Skin epidermis (tissue), 12 donors: ENCODE results near the gene LDLRAD4.

Experiments used
- H3K27ac ChIP-seq, 21 experiments: fragments of 200-600 bp; sonication (generic) in 11 of 21; one replicate each; pipeline ENCODE4 v1.5.0; 2020; ENCODE audit warnings: mild to moderate bottlenecking in 3 of 21, inconsistent platforms in 2 of 21, moderate library complexity in 2 of 21
- H3K4me3 ChIP-seq, 7 experiments: fragments of 200-600 bp; sonication (generic) in 2 of 7; one replicate each; pipeline ENCODE4 v1.5.0; 2020; ENCODE audit warnings: inconsistent platforms in 2 of 7, mild to moderate bottlenecking in 2 of 7, moderate library complexity in 1 of 7

LDLRAD4 gene

DNA sequence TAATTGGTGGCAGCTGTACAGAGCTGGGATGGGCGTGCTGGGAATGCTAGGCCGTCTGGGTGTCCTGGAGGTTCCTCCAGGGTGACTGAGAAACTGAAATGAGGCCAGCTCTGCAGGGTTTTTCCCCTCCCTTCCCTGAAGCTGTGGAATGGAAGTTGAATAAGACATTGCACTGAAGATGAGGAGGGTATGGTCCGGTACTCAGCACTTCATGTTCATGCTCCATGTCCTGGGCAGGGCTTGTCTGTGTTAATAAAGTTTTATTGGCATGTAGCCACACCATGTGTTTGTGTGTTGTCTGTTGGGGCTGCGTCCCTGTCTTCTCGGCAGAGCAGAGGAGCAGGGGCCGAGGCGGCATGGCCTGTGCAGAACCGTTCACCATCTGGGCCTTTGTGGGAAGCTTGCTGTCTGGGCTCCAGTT, 154.0 kb downstream of the LDLRAD4 start:
- H3K4me3 ChIP-seq: no peak overlapping the region
- H3K27ac ChIP-seq: peak overlapping the region in 4 of 21 experiments; percentile 1 to 46 (median 20)

DNA sequence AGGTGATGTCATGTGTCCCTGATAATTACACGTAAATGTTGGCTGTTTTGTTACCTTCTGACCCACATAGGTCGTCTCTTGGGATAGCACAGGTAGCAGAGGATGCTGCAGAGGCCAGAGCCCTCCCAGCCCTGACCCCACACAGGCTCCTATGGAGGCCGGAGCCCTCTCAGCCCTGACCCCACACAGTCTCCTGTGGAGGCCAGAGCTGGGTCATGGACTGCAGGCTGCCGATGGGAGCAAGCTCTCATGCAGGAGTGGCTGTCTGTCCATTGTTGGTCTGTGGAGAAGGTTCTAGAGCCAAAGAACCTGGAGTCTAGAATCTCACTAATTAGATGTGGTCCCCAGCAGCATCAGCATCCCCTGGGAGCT, 155.5 kb downstream of the LDLRAD4 start:
- H3K27ac ChIP-seq: peak overlapping the region in 10 of 21 experiments; percentile 2 to 87 (median 76)
- no peak overlapping the region for H3K4me3 ChIP-seq

DNA sequence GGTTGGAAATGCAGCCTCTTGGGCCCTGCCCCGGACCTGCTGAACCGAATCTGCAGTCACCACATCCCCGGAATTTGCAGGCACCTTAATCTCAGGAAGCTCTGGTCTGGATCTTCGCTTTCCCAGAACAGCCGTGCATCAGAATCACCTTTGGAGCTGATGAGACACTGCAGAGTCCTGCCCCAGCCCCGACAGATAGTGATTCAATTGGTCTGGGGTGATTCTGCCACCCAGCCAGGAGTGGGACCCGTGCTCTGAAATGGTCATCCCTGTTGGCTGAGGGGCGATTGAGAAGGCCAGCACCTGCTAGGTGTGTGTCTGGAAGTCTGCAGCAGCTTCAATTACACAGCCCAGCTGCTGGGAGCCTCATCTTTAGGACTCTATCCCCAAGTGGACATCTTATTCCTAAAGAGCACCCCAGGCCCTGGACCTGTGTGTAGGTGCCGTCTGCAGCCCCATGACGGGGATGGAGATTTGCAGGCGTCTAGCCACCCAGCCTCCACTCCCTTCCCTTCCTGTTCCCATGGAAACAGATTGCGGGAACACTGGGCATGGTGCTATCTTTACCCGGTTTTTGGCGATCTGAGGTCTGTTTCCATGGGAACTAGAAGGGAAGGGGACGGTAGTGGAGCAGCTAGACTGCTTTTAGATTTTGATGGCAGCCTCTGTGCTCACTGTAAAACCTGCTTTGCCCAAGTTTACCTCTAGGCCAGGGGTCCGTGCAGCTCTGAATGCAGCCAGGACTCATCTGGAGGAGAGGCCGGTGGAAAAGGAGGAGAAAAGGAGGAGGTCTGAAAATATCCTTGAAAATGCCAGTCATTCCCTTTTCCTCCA, 156.1 kb downstream of the LDLRAD4 start:
- peak overlapping the region in 19 of 21 experiments; percentile 1 to 89 (median 69) for H3K27ac ChIP-seq
- H3K4me3 ChIP-seq: no peak overlapping the region

DNA sequence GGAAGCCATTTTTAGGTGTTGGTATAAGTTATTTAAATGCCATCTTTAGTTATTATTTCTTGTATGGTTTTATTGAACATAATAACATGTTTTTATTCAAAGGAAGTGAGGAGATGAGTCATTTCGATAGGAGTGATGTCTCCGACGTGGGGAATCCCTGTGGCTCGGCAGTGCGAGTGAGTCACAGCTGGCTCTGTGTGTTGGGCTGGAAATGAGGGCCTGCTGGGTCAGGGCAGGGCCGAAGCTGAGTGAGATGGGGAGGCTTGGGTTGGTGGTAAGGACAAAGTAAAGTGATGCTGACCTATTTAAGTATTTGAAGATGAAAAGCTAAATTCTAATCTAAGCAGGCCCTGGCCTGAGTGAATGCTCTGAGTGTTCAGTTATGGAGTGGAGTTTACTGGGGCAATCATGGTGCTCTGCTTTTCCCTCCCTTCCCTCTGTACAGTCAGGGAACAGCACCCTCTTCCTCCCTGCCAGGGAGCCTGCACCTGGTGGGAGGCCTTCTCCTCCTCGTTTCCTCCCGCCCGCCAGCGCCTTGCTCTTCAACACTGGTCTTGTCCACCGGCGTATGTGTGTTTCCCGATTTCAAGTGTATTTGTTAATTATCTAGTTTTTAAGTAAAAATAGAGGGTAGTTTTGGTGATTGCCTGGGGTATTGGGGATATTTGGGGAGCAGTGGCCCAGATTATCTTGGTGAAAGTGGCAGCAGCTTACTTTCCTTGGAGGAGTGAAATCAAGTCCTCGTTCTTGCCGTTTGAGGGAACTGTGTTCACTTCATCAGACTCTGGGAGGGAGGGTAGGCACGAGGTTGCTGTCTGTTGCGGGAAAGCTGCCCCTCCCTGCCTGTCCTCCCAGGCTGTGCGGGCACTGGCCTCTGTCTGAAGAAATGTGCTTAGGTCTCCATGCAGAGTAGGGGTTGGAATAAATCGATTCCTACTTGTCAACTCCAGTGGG, 157.0 kb downstream of the LDLRAD4 start:
- no peak overlapping the region for H3K4me3 ChIP-seq
- H3K27ac ChIP-seq: peak overlapping the region in 20 of 21 experiments; percentile 11 to 89 (median 74)

DNA sequence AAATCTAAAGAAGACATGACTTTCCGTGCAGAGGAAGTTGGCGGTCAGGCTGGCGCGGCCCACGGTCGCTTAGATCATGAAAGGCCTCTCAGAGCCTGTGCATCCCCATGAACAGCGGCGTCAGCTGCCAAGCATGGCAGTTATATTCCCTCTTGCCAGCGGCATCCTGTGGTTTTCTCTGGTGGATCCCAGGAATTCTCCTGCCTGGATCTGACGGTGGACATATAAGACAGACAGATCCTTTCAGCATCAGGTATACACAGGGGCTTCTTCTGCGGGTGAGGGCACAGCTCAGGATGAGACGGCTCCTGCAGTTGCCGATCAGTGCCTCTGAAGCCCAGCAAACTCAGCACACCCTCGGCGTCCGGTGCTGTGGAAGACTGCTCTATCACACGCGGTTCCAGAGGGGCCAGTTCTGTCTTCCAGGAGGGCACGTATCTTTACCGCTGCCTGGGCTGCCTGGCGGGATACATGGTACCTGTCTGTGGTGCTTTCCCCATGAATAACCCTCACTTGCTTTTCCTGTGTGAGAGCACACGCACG, 157.8 kb downstream of the LDLRAD4 start:
- H3K4me3 ChIP-seq: no peak overlapping the region
- H3K27ac ChIP-seq: peak overlapping the region in 19 of 21 experiments; percentile 14 to 89 (median 75)

DNA sequence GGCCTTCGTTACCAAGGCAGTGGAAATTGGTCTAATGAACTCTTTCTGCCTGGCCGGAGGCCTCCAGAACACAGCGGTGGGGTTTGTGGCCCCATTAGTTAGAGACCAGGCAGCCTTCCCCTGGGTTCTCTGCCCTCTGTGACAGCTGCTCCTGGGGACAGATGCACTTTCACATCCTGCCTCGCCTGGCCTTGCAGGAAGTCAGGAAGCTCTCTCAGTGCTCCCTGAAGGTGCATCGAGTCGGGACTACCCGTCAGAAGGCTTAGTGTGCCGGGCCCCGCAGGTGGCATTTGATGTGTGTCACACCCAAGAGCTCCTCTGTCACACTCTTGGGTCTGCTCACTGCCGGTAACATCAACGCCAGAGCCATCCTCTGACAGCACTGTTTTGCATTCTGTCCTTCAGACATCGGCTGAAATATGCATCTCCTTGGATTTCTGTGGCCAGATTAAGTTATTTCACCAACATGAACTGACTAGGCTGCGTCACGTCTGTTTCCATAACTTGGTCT, 158.3 kb downstream of the LDLRAD4 start:
- H3K4me3 ChIP-seq: no peak overlapping the region
- H3K27ac ChIP-seq: peak overlapping the region in 19 of 21 experiments; percentile 13 to 89 (median 74)

DNA sequence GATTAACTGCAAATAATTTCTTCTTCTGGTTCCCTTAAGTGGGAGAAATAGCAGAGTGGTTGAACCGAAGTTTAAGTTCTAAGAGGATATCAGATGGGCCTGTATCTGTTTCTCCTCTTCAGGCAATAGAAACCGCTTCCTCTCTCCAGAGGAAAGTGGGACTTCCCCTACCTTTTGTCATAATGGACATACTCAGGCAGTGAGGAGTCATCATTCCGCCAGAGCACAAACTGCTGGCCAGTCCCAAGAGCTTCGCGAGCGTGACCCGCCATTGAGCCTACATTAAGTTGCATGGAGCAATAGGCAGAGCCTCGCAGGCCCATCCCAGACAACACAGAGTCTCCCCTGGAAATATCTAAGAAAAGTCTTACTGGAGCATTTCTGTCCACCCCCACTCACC, 158.9 kb downstream of the LDLRAD4 start:
- Histone ChIP-seq H3K4me3 (no peak overlapping the region), H3K27ac (peak overlapping the region in 14 of 21 experiments; percentile 14 to 89 (median 74))

DNA sequence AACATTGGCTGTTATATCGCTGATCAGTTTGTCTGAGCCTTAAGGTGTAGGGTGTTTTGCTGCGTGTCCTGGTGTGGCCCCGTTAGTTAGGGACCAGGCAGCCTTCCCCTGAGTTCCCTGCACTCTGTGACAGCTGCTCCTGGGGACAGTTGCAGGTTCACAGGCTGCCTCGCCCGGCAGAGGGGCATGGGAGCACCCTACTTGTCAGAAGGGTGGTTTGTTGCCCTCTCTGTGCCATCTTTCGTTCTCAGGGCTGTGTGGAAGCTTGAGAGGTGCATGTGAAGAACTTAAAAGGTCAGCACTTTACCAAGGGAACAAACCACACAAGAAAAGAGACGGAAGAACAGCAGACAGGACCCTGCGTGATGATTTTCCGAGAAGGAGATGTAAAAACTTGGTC, 159.6 kb downstream of the LDLRAD4 start:
- peak overlapping the region in 8 of 21 experiments; percentile 4 to 87 (median 80) for H3K27ac ChIP-seq

DNA sequence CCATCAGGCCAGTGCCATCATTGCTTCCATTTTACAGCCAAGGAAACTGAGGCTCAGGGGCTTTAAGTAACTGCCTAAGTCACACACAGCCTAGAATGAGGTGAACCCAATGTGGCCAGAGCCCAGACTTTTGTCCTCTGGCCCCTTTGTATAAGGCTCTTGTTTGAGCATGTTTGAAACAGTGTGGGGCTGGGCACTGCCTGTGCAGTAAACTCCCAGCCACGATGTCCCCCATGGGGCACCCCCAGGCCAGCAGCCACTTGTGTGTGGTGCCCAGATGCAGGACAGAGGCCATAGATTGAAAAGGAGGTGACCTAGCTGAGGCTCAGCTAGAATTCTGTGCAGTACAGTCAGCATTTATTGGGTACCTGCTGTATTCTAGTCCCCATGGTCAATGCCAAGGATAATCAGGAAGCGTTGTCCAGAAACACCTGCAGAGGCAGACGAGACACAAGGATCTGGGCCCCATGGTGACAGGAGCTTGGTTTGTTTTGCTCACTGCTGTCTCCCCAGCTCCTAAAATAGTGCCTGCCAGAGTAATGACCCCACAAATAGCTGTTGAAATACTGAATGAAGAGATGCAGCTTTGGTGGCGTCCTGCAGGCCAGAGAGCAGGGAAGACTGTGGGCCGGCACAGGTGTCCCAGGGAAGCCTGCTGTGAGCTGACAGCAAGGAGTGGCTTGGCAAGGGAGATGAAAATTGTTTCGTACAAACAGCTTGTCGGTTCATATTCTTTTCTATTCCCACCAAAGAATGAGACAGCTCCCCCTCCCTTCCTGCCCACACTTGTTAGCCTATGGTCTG, 160.7 kb downstream of the LDLRAD4 start:
- Histone ChIP-seq H3K27ac (peak overlapping the region in 9 of 21 experiments; percentile 1 to 85 (median 29)), H3K4me3 (no peak overlapping the region)

More for the DNA sequence above, 159.6 kb downstream of the LDLRAD4 start:
- no peak overlapping the region for H3K4me3 ChIP-seq

DNA sequence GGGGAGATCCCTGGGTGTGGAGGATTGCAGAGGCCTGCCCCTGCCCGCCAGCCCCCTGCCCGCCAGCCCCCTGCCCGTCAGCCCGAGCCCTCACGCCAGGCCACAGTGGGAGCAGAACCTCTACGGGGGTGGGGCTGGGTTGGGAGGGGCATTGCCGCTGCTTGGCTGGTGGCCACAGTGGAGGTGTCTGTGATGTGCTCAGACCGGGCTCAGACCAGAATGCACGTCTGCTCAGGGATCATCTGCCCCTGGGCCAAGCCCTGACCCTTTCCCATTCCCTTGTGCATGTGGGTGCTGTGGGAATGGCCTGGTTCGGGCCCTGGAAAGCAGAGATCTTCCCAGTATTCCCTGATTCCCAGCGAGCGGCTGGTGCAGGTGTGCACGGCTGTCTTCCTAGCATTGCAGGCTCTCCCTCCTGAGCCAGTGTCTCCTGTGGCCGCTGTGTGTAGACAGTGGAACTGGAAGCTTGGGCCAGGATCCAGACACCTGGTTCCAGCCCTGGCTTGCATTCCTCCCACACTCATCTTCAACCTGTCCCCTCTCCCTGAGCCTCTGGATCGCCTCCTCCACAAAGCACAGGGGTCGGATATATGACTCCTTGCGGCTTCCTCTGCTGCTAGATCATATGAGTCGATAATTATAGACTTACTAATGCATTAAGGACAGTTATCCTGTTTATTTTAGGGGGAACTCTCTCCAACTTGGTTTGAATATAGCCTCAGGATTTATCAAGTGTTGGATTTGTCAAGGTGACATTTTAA, 161.6 kb downstream of the LDLRAD4 start:
- Histone ChIP-seq H3K4me3 (no peak overlapping the region), H3K27ac (peak overlapping the region in 9 of 21 experiments; percentile 3 to 85 (median 29))

DNA sequence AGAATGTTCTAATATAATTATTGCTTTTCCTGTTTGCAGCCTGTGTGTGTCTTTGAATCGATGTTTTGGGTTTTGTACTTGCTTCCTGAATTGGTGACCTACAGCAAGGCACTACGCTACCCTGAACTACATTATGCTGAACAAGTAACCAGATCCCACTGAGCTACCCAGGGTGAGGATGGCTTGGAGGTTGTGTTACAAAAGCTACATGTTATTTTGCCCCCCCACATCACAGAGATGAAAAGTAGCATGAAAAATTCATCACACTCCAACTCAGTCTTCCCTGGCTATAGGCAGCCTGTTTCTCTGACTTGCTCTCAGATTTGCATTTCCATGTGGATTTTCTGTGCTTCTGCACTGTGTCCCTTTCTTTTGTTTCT, 162.1 kb downstream of the LDLRAD4 start:
- Histone ChIP-seq H3K27ac (peak overlapping the region in 6 of 21 experiments; percentile 33 to 95 (median 84)), H3K4me3 (no peak overlapping the region)

DNA sequence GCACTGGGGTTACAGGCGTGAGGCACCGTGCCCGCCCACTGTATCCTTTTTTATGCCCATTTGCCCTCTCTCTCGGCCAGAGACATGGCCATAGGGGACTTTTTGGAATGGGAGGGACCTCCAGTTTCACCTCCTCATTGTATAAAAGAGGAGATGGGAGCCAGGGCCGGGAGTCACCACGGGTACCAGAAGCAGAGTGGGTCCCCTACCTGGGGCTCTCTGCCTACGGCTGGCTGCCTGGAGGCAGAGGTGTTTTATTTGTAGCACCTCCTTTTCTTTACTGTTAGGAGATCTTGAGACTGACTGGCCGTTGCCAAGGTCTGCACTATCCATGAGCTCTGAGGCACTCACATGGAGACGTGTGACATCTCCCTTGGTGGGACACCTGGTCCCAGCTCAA, 162.8 kb downstream of the LDLRAD4 start:
- no peak overlapping the region for H3K4me3 ChIP-seq
- peak overlapping the region in 20 of 21 experiments; percentile 10 to 96 (median 82) for H3K27ac ChIP-seq

DNA sequence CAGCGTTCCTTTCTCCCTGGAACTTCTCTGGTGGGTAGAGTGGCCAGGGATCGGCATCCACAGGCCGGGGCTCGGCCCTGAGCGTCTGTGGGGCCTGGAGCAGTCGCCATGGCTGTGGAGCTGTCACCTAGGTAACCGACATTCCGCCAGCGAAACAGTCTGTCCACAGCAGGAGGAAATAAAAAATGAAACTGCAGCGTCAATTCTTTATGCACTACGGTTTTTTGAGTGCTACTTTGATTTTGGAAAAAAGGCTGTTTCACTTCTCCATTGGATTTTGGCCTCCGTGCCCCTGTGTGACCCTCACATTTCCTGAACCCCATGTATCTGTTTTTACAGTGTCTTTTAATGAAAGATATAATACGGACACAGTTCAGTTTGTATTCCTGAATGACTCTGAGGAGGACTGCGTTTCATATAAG, 163.4 kb downstream of the LDLRAD4 start:
- Histone ChIP-seq H3K27ac (peak overlapping the region; percentile 10 to 96 (median 82)), H3K4me3 (peak overlapping the region in 3 of 7 experiments; percentile 1 to 20 (median 4))

DNA sequence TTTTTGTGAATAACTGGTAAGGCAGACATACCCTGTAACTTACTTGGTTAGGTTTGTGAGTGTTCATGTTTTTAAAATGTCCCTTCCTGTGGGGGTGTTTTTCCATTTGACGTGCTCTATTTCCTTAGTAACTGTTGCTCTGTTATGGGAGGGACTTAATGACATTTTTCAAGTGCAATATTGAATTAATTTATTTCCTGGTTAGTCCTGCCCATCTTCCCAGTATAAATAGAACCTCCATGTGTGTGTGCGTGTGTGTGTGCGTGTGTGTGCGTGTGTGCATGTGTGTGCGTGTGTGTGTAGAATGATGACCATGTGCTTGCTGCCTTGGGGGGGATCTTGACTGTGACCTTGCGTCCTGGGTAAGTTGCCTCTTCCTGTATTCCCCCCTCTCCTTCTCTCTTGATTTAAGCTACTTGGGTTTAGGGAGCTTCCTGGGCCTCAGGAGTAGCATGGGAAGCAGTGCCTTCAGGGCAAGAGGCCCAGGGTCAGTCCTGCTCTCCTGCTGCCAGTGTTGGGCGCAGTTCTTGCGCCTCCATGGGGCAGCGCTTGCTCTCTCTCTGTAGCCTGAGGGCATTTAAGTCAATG, 163.9 kb downstream of the LDLRAD4 start:
- H3K4me3 ChIP-seq: peak overlapping the region in 4 of 7 experiments; percentile 1 to 22 (median 3)
- H3K27ac ChIP-seq: peak overlapping the region; percentile 22 to 96 (median 82)

DNA sequence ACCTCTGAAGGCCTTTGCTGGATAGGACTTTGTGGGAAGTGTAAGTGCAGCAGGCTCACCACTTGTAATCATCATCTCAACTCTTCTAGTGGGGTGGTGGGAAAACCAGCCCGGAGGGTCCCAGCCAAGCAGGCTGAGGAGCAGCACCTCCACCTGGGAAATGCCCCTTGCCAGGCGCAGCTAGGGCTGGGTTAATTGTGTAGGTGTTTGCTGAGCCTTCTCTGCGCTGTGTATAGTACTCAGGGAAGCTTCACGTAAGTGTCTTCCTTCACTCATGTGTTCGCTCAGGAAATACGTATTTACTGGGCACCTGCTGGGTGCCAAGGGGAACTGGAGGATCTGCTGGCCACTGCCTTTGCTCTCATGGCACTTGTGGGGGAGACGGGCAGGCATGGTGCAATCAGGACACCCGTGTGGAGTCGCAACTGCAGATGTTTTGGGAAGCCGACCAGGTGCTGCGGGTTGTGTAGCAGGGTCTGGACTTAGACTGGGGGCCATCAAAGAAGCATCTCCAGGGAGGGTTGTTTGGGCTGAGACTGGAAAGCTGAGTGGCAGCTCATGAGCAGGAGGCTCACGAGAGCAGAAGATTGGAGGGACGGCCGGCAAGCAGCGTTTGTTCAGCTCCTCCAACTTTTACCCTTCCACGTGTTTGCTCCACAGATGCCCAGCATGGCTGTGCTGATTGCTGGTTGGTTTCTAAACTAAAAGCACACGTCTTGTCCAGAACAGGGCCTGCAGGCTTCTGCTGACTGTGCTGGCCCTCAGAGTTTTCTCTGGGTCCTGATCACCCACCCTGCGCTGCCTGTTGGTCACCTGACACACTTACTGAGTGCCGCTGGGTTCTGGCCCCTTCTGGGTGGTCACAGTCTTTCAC, 164.6 kb downstream of the LDLRAD4 start:
- peak overlapping the region; percentile 17 to 96 (median 82) for H3K27ac ChIP-seq
- peak overlapping the region in 2 of 7 experiments; percentile 2 to 22 for H3K4me3 ChIP-seq

DNA sequence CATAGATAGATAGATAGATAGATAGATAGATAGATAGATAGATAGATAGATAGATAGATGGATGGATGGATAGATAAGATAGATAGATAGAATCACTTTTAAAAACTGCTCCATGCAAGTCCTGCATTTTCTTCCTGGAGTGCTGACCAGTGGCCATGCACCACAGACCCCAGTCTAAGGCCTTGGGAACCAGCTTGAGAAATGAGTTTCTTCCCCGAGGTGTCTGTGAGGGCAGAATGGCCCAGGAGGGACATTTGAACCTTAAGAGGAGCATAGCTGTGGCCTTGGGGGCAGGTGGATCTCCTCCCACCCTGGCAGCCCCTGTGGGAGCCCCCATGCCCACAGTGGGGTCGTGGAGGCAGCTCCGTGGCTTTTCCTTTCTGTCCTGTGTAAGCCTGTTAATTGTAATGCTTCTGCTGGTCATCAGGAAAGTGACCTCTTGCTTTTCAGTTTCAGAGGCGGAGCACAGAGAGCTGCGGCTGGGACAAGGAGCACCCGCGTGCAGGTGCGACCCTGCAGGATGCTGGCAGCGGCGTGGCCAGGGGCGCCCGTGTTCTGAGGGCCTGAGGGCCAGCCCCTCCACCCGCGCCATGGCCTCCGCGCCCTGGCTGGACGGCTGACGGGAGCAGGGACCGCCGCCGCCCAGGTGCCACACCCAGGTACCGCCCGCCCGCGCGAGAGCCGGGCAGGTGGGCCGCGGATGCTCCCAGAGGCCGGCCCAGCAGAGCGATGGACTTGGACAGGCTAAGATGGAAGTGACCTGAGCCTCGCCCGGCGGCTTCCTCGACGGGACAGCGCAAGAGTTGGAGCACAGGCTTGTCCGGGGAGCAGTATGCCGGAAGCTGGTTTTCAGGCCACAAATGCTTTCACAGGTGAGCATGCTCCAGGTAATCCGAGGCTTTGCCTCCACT, 168.6 kb downstream of the LDLRAD4 start:
- Histone ChIP-seq H3K27ac (peak overlapping the region in 9 of 21 experiments; percentile 3 to 82 (median 49)), H3K4me3 (no peak overlapping the region)
